HEK293 (cell line): ENCODE data around the gene PDLIM1.

Experiments used
- CTCF ChIA-PET: fragments of 350-600 bp; formaldehyde crosslinking; extraction: SDS; loops from one replicate; lab custom pipeline; 2021; ENCODE audit warnings: antibody characterized with exemption; lab: Yijun Ruan, JAX
- POLR2A ChIA-PET: fragments of 300-600 bp; formaldehyde crosslinking; extraction: SDS; loops from one replicate; lab custom pipeline; 2020; ENCODE audit warnings: antibody characterized with exemption, inconsistent platforms; lab: Yijun Ruan, JAX
- H3K27ac ChIP-seq: fragments of 200-500 bp; sonication (Bioruptor generic); 2 replicates; pipeline ENCODE4 v1.5.1; 2014; ENCODE audit warnings: low read depth, low read length, control low read depth, inconsistent platforms; ENCODE audit errors: extremely low read depth
- H3K36me3 ChIP-seq, 2 experiments: fragments of 200-500 bp in 1 of 2; sonication (Bioruptor generic) in 1 of 2; 1 replicate in 1 of 2; 2 replicates in 1 of 2; pipeline ENCODE4 v1.5.1; 2014 to 2017; ENCODE audit warnings: inconsistent platforms in 2 of 2, low read length in 2 of 2; ENCODE audit not compliant: control insufficient read depth in 2 of 2, insufficient read depth in 1 of 2
- H3K4me1 ChIP-seq: fragments of 200-500 bp; sonication (Bioruptor generic); 2 replicates; pipeline ENCODE4 v1.5.1; 2014; ENCODE audit warnings: mild to moderate bottlenecking, low read length, inconsistent platforms; ENCODE audit not compliant: control insufficient read depth, insufficient read depth
- H3K4me3 ChIP-seq: 2 replicates; pipeline ENCODE4 v1.5.1; 2011; ENCODE audit warnings: low read depth, mild to moderate bottlenecking, control low read depth, low read length, moderate library complexity
- H3K9me3 ChIP-seq: fragments of 200-500 bp; sonication (Bioruptor generic); 2 replicates; pipeline ENCODE4 v1.5.1; 2014; ENCODE audit warnings: low read depth, low read length, inconsistent platforms; ENCODE audit not compliant: control insufficient read depth, insufficient read depth
- AEBP2 ChIP-seq: fragments of 450-650 bp; formaldehyde crosslinking; IDR thresholded peaks from 2 replicates; pipeline ENCODE4 v1.5.1; 2016; ENCODE audit warnings: missing biosample characterization, missing genetic modification characterization, borderline replicate concordance
- BCL11B ChIP-seq: fragments of 450-650 bp; formaldehyde crosslinking; IDR thresholded peaks from 2 replicates; pipeline ENCODE4 v1.5.1; 2016; ENCODE audit warnings: low read depth, missing biosample characterization, missing genetic modification characterization
- CTCF ChIP-seq: fragments of 450-650 bp; formaldehyde crosslinking; IDR thresholded peaks from 2 replicates; pipeline ENCODE4 v1.5.1; 2016; ENCODE audit warnings: missing biosample characterization, missing genetic modification characterization
- FEZF1 ChIP-seq: fragments of 450-650 bp; formaldehyde crosslinking; IDR thresholded peaks from 2 replicates; pipeline ENCODE4 v1.5.1; 2016; ENCODE audit warnings: missing biosample characterization, missing genetic modification characterization
- KLF16 ChIP-seq: fragments of 450-650 bp; formaldehyde crosslinking; IDR thresholded peaks from 2 replicates; pipeline ENCODE4 v1.5.1; 2017; ENCODE audit warnings: missing biosample characterization, missing genetic modification characterization
- OSR2 ChIP-seq: fragments of 450-650 bp; formaldehyde crosslinking; IDR thresholded peaks from 2 replicates; pipeline ENCODE4 v1.5.1; 2016; ENCODE audit warnings: missing biosample characterization, missing genetic modification characterization
- PRDM10 ChIP-seq: fragments of 450-650 bp; formaldehyde crosslinking; IDR thresholded peaks from 2 replicates; pipeline ENCODE4 v1.5.1; 2016; ENCODE audit warnings: missing biosample characterization, missing genetic modification characterization
- PRDM2 ChIP-seq: fragments of 450-650 bp; formaldehyde crosslinking; IDR thresholded peaks from 2 replicates; pipeline ENCODE4 v1.5.1; 2016; ENCODE audit warnings: missing biosample characterization, missing genetic modification characterization, borderline replicate concordance
- SP7 ChIP-seq: fragments of 450-650 bp; formaldehyde crosslinking; IDR thresholded peaks from 2 replicates; pipeline ENCODE4 v1.5.1; 2016; ENCODE audit warnings: missing biosample characterization, missing genetic modification characterization
- ZNF16 ChIP-seq: fragments of 450-650 bp; formaldehyde crosslinking; IDR thresholded peaks from 2 replicates; pipeline ENCODE4 v1.5.1; 2016; ENCODE audit warnings: low read depth, missing biosample characterization, missing genetic modification characterization
- ZNF239 ChIP-seq: fragments of 450-650 bp; formaldehyde crosslinking; IDR thresholded peaks from 2 replicates; pipeline ENCODE4 v1.5.1; 2016; ENCODE audit warnings: missing biosample characterization, missing genetic modification characterization
- ZNF488 ChIP-seq: fragments of 450-650 bp; formaldehyde crosslinking; IDR thresholded peaks from 2 replicates; pipeline ENCODE4 v1.5.1; 2016; ENCODE audit warnings: missing biosample characterization, missing genetic modification characterization
- ZNF518A ChIP-seq: fragments of 450-650 bp; formaldehyde crosslinking; conservative IDR thresholded peaks from 2 replicates; pipeline ENCODE4 v1.5.1; 2016; ENCODE audit warnings: low read depth, missing biosample characterization, missing genetic modification characterization
- ZNF580 ChIP-seq: fragments of 450-650 bp; formaldehyde crosslinking; IDR thresholded peaks from 2 replicates; pipeline ENCODE4 v1.5.1; 2016; ENCODE audit warnings: missing biosample characterization, missing genetic modification characterization
- ZNF585B ChIP-seq: fragments of 450-650 bp; formaldehyde crosslinking; IDR thresholded peaks from 2 replicates; pipeline ENCODE4 v1.5.1; 2016; ENCODE audit warnings: missing biosample characterization, missing genetic modification characterization
- ZNF621 ChIP-seq: fragments of 450-650 bp; formaldehyde crosslinking; IDR thresholded peaks from 2 replicates; pipeline ENCODE4 v1.5.1; 2017; ENCODE audit warnings: missing biosample characterization, missing genetic modification characterization
- ZNF624 ChIP-seq: fragments of 450-650 bp; formaldehyde crosslinking; IDR thresholded peaks from 2 replicates; pipeline ENCODE4 v1.5.1; 2017; ENCODE audit warnings: missing biosample characterization, missing genetic modification characterization
- ZSCAN16 ChIP-seq: fragments of 450-650 bp; formaldehyde crosslinking; IDR thresholded peaks from 2 replicates; pipeline ENCODE4 v1.5.1; 2016; ENCODE audit warnings: missing biosample characterization, missing genetic modification characterization

PDLIM1 gene

GRCh38 chr10:95268438-95268837 lies 22.4 kb downstream of the PDLIM1 start (continued):
- no peak for TF ChIP-seq ZNF518A
- TF ChIP-seq ZNF585B (tag by site-specific recombination) = no peak
- no peak for TF ChIP-seq SP7

- Histone ChIP-seq H3K27ac (no peak overlapping the region), H3K9me3 (no peaks in the 10 kb centered on the region), H3K36me3 (peaks cover 10 to 46% of the 10 kb centered on the region in 2 experiments), H3K4me3 (no peak overlapping the region), H3K4me1 (peaks cover 16% of the 10 kb centered on the region)
- POLR2A ChIA-PET = no interaction called here
- CTCF ChIA-PET = no interaction called here
- TF ChIP-seq ZNF239 = no peak
- no peak for TF ChIP-seq CTCF
- no peak for TF ChIP-seq KLF16 (tag by site-specific recombination)
- TF ChIP-seq AEBP2 = no peak
- TF ChIP-seq ZSCAN16 (tag by site-specific recombination) = no peak
- TF ChIP-seq PRDM2 (tag by site-specific recombination) = no peak
- TF ChIP-seq ZNF621 (tag by site-specific recombination) = no peak
- no peak for TF ChIP-seq PRDM10 (tag by site-specific recombination)
- no peak for TF ChIP-seq OSR2
- no peak for TF ChIP-seq ZNF488 (tag by site-specific recombination)
- TF ChIP-seq FEZF1 (tag by site-specific recombination) = no peak
- no peak for TF ChIP-seq ZNF16 (tag by site-specific recombination)
- TF ChIP-seq ZNF580 (tag by site-specific recombination) = no peak
- TF ChIP-seq ZNF624 = no peak
- no peak for TF ChIP-seq BCL11B
Observed at GRCh38 chr10:95267251-95267650, 23.6 kb downstream of the PDLIM1 start.
